NCI-H748 (cell line): ENCODE data around the gene IL17RE.
"Not testable (repeated sequence)": the region's sequence is repeated elsewhere in the genome, so short reads cannot be mapped to it uniquely, and the experiment has no call there.

ENCODE experiments used
- DNase-seq: peaks from one replicate; lab custom pipeline; 2025; ENCODE audit not compliant: unreplicated experiment; lab: John Stamatoyannopoulos, UW

IL17RE gene

GRCh38 chr3:9879830-9880549, 22.7 kb upstream of the IL17RE start, which contains the start of gene CIDEC:
CIDEC (minus strand) TSS chr3:9880253; CDS start chr3:9878486, 1,767 bp downstream.
- no peak for DNase-seq

DNA sequence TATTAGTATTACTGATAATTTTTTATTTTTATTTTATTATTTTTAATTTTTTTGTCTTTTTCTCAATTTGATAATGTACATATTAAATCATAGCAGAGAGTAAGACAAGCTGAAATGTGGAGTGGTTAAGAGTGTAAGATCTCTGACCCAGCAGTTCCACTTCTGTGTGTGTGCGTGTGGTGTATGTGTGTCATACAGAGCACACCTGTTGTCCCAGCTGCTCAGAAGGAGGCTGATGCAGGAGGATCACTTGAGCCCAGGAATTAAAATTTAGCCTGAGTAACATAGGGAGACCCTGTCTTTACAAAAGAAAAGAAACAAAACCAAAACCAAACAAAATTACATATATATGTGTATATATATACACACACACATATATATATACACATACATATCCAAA, 21.2 kb upstream of the IL17RE start:
- no peak for DNase-seq

- no peak for DNase-seq
These were observed 18.7 kb upstream of the IL17RE start for GRCh38 chr3:9883706-9884554.

DNA sequence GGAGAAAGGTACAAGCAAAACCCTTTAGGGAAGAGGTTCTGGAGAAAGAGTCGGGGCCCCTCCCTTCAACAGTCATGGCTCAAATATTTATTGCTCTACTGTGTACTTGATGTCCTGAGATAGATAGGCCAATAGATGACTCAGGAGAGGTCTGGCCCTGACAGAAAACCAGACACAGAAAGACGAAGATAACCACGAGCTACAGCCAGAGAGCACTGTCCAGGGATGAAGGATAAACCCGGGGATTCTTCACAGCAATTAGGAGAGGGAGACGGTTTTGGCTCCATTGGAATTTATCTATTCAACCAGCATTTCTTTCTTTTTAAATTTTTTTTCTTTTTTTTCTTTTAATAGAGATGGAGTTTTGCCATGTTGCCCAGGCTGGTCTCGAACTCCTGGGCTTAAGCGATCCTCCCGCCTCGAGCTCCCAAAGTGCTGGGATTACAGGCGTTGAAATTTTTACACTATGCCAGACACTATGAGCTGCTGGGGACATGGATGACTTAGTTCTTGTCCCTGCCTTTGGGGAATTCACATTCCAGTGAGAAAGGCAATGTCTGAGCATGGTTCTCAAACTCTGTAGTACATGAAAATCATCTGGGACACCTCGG, 18.0 kb upstream of the IL17RE start:
- no peak for DNase-seq

- DNase-seq: no peak
These were observed 16.3 kb upstream of the IL17RE start for GRCh38 chr3:9886328-9886727.

- DNase-seq: no peak
These were observed 15.2 kb upstream of the IL17RE start for GRCh38 chr3:9887480-9887879.

GRCh38 chr3:9888540-9888939, 14.1 kb upstream of the IL17RE start:
- no peak for DNase-seq

DNA sequence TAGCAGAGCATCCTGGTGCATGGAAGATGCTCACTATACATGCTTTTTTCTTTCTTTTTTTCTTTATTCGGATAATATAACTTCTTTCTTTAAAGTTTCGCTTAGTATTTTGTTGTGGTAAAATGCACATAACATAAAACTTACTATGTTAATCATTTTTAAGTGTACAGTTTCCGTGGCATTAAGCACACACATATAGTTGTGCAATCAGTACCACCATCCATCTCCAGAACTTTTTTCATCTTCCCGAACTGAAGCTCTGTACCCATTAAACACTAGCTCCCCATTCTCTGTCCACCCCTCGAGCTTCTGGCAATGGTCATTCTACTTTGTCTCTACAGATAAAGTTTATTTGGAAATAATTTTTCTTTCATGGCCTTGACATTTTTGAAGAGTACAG, 13.2 kb upstream of the IL17RE start:
- no peak for DNase-seq

DNA sequence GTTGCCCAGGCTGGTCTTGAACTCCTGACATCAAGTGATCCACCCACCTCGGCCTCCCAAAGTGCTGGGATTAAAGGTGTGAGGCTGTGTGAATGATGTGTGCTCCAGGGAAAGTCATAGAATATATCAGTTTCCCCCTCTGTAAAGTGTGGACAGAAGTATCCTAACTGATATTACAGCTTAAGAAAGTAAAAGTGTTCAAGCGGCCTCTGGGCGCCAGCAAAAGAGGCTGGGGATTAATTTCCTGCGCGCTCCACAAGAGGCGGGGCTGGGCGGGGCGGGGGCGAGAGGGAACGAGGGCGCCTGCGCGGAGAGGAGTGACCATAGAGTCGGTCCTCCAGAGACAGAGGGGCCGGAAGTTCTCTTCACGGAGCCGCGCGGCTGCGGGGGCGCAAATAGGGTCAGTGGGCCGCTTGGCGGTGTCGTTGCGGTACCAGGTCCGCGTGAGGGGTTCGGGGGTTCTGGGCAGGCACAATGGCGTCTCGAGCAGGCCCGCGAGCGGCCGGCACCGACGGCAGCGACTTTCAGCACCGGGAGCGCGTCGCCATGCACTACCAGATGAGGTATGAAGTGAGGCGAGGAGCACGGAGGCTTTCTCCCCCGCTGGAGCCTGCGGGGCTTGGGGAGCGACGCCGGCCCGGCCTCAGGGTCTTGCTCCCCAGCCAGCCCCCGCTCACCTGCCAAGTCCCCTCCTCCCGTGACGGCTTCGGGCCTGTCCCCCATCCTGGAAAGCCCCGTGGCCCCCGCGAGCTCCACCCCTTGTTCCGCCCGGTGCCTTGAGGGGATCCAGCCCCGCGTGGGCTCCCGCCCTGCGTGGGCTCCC, 12.2 kb upstream of the IL17RE start, which contains the start of gene JAGN1:
Gene JAGN1, plus strand, starts transcription at position 362 of the 823 bp plus-strand sequence. Its CDS starts 113 bp downstream, at position 475.
- DNase-seq: peak; percentile 77

- DNase-seq: no peak
These were observed 11.5 kb upstream of the IL17RE start for GRCh38 chr3:9891072-9891622.

- no peak for DNase-seq
These were observed 8.9 kb upstream of the IL17RE start for GRCh38 chr3:9893739-9894138.

DNA sequence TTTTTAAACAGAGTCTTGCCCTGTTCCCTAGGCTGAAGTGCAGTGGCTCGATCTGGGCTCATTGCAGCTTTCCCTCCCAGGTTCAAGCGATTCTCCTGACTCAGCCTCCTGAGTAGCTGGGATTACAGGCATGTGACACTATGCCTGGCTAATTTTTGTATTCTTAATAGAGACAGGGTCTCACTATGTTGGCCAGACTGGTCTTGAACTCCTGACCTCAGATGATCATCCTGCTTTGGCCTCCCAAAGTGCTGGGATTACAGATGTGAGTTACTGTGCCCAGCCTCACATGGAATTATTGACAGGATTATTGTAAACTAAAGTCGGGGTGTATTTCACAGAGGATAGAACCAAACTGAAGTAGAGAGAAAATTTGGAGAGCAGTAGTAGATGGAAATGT, 6.9 kb upstream of the IL17RE start:
- not testable (repeated sequence) for DNase-seq

DNA sequence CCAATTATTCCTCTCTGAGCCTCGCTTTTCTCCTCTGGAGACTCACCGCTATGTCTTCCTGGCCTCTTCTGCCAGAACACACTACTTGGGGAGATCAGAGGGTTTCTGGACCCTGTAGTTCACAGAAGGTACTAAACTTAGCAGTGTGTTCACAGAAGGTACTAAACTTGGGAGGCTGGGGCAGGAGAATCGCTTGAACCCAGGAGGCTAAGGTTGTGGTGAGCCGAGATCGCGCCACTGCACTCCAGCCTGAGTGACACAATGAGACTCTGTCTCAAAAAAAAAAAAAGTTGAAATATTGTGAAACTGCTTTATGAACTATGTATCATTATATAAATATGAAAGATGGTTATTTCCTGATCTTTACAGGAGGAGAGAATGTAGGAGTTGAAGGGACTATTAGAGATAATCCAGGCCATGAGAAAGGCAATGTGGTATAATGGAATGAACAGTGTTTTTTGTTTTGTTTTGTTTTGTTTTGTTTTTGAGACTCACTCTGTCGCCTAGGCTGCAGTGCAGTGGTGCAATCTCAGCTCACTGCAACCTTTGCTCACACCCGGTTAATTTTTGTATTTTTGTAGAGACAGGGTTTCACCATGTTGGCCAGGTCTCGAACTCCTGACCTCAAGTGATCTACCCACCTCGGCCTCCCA, 5.8 kb upstream of the IL17RE start:
- DNase-seq: not testable (repeated sequence)

DNA sequence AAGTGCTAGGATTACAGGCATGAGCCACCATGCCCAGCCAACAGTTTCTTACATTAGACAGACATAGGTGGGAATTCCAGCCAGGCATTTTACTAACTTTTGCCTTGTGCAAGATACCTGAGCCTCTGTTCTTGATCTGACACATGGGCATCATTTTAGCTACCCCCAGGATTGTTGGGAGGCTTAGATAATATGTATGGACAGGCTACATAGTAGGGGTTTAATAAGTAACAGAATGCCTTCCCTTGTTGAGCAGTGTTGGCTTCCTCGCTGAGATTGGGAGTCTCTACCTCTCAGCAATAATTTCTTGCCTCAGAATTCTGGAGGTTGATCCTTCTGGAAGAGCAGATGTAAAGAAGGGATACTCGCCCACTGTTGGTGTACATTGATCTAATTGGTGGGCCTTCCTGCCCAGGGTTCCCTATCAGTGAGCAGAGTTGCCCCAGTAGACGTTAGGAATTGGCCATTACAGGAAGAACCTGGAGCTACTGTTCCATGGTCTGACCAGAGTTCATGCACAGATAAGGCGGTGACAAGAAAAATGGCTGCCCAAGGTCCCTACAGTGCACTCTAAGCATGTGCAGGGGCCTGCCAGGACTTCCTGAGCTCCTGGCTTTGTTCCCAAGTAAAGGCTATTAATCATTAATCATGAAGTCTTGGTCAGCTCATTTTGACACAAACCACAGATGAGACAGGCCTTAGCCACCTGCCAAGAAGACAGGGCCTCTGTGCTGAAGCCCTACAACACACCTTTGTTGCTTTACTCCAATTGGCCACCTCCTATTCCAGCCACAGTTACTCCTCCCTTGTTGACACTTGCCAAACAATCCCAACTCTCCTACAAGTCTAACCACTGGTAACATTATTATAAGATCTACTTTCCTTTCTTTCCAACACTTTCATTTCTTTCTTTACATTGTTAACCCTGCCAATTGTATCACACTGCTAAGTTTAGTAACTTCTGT, 5.0 kb upstream of the IL17RE start:
- DNase-seq: no peak

GRCh38 chr3:9898467-9899241, 4.0 kb upstream of the IL17RE start:
- no peak for DNase-seq

DNA sequence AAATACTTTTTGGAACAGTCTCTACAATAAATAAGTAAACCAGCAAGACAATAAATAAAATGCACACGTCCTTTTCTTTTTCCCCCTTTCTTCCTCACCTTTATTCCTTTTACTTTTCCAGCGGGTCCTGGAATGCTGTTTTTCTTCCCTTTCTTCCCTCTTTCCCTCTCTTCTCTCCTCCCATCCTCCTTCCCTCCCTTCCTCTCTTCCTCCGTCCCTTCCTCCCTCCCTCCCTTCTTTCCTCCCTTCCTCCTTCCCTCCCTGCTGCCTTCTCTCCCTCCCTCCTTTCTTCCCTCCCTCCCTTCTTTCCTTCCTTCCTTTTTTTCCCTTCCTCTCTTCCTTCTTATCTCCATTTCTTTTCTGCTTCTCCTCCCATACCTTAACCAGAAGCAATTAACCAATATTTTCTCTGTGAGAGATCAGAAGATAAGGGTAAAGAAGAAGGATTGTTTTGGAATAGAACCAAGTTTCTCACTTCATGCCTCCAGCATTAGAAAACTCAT, 3.3 kb upstream of the IL17RE start:
- DNase-seq: no peak

- DNase-seq: not testable (repeated sequence)
These were observed 1.7 kb upstream of the IL17RE start for GRCh38 chr3:9900965-9901415.

DNA sequence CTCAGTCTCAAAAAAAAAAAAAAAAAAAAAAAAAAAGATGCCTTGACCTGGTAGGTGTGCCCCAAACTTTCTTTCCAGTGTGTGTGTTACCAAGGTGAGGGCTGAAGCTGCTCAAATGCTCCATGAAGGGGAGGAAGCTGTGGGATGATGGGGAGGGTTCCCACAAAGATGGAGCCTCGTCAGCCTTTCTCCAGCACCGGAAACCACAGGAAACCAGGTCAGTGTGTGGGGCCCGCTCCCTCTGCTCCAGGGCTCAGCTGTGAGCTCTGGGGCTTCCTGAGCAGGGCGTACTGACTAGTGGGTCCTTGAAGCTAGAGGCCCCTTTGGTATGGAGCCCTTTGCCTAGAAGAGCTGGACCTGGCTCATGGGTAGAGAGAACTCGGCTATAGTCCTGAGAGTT, 681 bp upstream of the IL17RE start:
- DNase-seq: no peak
